Measurements from ENCODE around the gene PRDM16. TPM values are rescaled to one million over a fixed set of nuclear protein-coding genes. Genes with fewer than 3 reads are reported as not detected.

The PRDM16 gene
- total RNA-seq, 4 donors from 2014 or later = 5.9 to 41.7 (median 11.2) TPM

DNA sequence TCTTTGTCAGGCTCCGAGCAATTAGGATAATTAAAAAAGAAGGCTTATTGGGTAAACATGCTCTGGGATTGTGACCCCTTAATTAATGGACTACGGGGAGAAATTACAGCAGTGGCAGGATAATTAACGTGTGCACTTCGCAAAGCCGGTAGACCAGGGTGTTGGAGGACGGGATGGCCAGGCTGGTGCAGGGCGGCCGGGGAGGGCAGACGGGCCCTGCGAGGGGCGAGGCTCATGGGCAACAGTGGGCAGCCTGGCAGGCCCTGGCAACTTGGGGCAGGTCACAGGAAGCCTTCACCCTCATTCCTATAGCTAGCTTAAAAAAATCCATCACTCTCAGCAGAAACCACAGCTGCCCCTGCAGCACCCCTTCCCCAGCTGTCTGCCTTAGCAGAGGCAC, 199.3 kb downstream of the PRDM16 start:
- DNase-seq (ENCODE audit: low spot score in 2 of 2) = no peak
- H3K27me3 ChIP-seq = peaks cover 0 to 9% of the 10 kb centered on the region in 2 donors
- 79 to 81% methylated on average over 11 of the region's 11 CpGs for WGBS, 2 donors
- H3K27ac ChIP-seq = no peak overlapping the region
- no peak overlapping the region for H3K4me3 ChIP-seq
- no peaks in the 10 kb centered on the region for H3K36me3 ChIP-seq
- H3K4me1 ChIP-seq = peaks cover 0 to 7% (median 2%) of the 10 kb centered on the region in 4 donors
- H3K9me3 ChIP-seq = no peaks in the 10 kb centered on the region
- TF ChIP-seq, protein P1, sequence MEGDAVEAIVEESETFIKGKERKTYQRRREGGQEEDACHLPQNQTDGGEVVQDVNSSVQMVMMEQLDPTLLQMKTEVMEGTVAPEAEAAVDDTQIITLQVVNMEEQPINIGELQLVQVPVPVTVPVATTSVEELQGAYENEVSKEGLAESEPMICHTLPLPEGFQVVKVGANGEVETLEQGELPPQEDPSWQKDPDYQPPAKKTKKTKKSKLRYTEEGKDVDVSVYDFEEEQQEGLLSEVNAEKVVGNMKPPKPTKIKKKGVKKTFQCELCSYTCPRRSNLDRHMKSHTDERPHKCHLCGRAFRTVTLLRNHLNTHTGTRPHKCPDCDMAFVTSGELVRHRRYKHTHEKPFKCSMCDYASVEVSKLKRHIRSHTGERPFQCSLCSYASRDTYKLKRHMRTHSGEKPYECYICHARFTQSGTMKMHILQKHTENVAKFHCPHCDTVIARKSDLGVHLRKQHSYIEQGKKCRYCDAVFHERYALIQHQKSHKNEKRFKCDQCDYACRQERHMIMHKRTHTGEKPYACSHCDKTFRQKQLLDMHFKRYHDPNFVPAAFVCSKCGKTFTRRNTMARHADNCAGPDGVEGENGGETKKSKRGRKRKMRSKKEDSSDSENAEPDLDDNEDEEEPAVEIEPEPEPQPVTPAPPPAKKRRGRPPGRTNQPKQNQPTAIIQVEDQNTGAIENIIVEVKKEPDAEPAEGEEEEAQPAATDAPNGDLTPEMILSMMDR (IDR thresholded peaks at IDR 0.05) = no peak
- TF ChIP-seq EP300 (IDR thresholded peaks at IDR 0.05) (no peak), POLR2A (IDR thresholded peaks at IDR 0.05) (no peak)

GRCh38 chr1:3270403-3271245, 201.6 kb downstream of the PRDM16 start:
- 53 to 66% methylated on average over 26 to 27 of the region's 27 CpGs for WGBS, 2 donors
- Histone ChIP-seq H3K9me3 (no peaks in the 10 kb centered on the region), H3K27ac (peak overlapping the region in 2 of 4 donors; percentile 30 to 36), H3K36me3 (no peaks in the 10 kb centered on the region), H3K4me3 (no peak overlapping the region), H3K27me3 (peaks cover 0 to 9% of the 10 kb centered on the region in 2 donors), H3K4me1 (peaks cover 0 to 11% (median 4%) of the 10 kb centered on the region in 4 donors)
- no peak for DNase-seq (ENCODE audit: low spot score in 2 of 2)
- TF ChIP-seq, protein P1 (IDR thresholded peaks at IDR 0.05) = no peak
- peak in 1 of 2 donors; percentile 9 for TF ChIP-seq EP300 (IDR thresholded peaks at IDR 0.05)

- TF ChIP-seq EP300 (IDR thresholded peaks at IDR 0.05) (no peak), POLR2A (IDR thresholded peaks at IDR 0.05) (no peak)
- TF ChIP-seq, protein P1 (IDR thresholded peaks at IDR 0.05) = no peak
- 66 to 70% methylated on average over 9 of the region's 9 CpGs for WGBS, 2 donors
- H3K36me3 ChIP-seq = no peaks in the 10 kb centered on the region
- no peaks in the 10 kb centered on the region for H3K9me3 ChIP-seq
- H3K4me3 ChIP-seq = no peak overlapping the region
- H3K27ac ChIP-seq = no peak overlapping the region
- H3K27me3 ChIP-seq = peaks cover 0 to 9% of the 10 kb centered on the region in 2 donors
- DNase-seq (ENCODE audit: low spot score in 2 of 2) = no peak
- peaks cover 0 to 21% (median 10%) of the 10 kb centered on the region in 4 donors for H3K4me1 ChIP-seq
Measured at GRCh38 chr1:3271866-3272265, 202.9 kb downstream of the PRDM16 start.

DNA sequence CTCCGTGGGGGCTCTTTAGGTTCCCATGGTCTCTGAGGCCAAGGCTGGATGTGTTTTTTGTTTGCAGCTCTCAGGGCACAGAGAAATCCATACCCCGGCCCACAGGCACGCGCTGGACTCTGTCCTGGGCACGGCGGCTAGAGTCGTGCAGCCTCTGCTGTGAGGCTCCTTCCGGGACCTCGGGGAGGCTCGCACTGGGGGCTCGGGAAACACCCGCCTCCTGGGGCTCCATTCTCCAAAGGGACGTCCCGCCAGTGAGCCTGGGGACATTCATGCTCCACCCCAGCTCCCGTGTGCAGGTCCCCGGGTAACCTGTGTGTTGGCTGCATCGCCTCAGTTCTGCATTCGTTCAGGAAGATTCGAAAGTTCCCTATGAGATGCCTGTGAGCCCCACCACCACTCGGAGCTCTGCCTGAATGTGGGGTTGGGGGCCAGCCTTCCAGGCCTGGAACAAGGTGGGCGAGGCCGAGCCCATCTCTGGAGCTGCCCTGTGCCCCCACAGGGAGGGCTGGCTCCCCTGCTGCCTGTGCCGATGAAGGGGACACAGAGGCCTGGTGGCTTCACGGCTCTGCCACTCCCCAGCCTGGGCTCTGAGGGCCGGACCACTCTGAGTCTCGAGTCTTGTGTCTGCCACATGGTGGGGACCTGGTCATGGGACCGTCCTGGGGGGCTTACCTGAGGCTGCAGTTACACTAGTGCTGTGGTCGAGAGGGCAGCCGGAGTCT, 203.5 kb downstream of the PRDM16 start:
- H3K36me3 ChIP-seq = no peaks in the 10 kb centered on the region
- H3K27ac ChIP-seq = no peak overlapping the region
- peaks cover 0 to 27% (median 12%) of the 10 kb centered on the region in 4 donors for H3K4me1 ChIP-seq
- H3K27me3 ChIP-seq = peaks cover 0 to 9% of the 10 kb centered on the region in 2 donors
- WGBS, 2 donors = 82 to 89% methylated on average over 10 to 21 of the region's 29 CpGs
- DNase-seq (ENCODE audit: low spot score in 2 of 2) = no peak
- no peak overlapping the region for H3K4me3 ChIP-seq
- no peaks in the 10 kb centered on the region for H3K9me3 ChIP-seq
- no peak for TF ChIP-seq EP300 (IDR thresholded peaks at IDR 0.05)
- TF ChIP-seq, protein P1 (IDR thresholded peaks at IDR 0.05) = no peak
- TF ChIP-seq POLR2A (IDR thresholded peaks at IDR 0.05) = no peak

- TF ChIP-seq, protein P1 (IDR thresholded peaks at IDR 0.05) = no peak
- TF ChIP-seq EP300 (IDR thresholded peaks at IDR 0.05) = no peak
- no peak for TF ChIP-seq POLR2A (IDR thresholded peaks at IDR 0.05)
- no peak overlapping the region for H3K4me3 ChIP-seq
- H3K4me1 ChIP-seq = peaks cover 0 to 36% (median 16%) of the 10 kb centered on the region in 4 donors
- no peak overlapping the region for H3K27ac ChIP-seq
- WGBS, 2 donors = 86 to 94% methylated on average over 4 of the region's 4 CpGs
- no peaks in the 10 kb centered on the region for H3K9me3 ChIP-seq
- H3K36me3 ChIP-seq = no peaks in the 10 kb centered on the region
- H3K27me3 ChIP-seq = peaks cover 0 to 9% of the 10 kb centered on the region in 2 donors
- DNase-seq (ENCODE audit: low spot score in 2 of 2) = no peak
Measured at GRCh38 chr1:3273447-3273846, 204.4 kb downstream of the PRDM16 start.
